Measurements from ENCODE around the gene LMBRD1. TPM values are rescaled to one million over a fixed set of nuclear protein-coding genes. Genes with fewer than 3 reads are reported as not detected.

LMBRD1 gene
- total and polyA plus RNA-seq, 9 donors: 48.2 to 83.0 (median 54.0) TPM

GRCh38 chr6:69817358-69817757 is 20.5 kb upstream of the LMBRD1 start:
- intact Hi-C loops (cut with DNase I): no loop called here
- TF ChIP-seq EP300 (IDR thresholded peaks at IDR 0.05) (no peak), POLR2A (IDR thresholded peaks at IDR 0.05) (no peak), CTCF (IDR thresholded peaks at IDR 0.05) (no peak)
- H3K9me3 ChIP-seq: no peaks in the 10 kb centered on the region

GRCh38 chr6:69816569-69816968 is 19.8 kb upstream of the LMBRD1 start:
- no peaks in the 10 kb centered on the region for H3K9me3 ChIP-seq
- WGBS, 3 donors: 69 to 76% (median 71%) methylated on average over 3 of the region's 3 CpGs
- no peak overlapping the region for H3K4me3 ChIP-seq
- no peaks in the 10 kb centered on the region for H3K27me3 ChIP-seq
- TF ChIP-seq POLR2A (IDR thresholded peaks at IDR 0.05): no peak
- no peak for TF ChIP-seq CTCF (IDR thresholded peaks at IDR 0.05)
- no peak for TF ChIP-seq EP300 (IDR thresholded peaks at IDR 0.05)
- DNase-seq: no peak
- no peak overlapping the region for H3K27ac ChIP-seq
- intact Hi-C loops (cut with DNase I): no loop called here
- no peaks in the 10 kb centered on the region for H3K4me1 ChIP-seq (ENCODE audit: insufficient read depth)
- no peaks in the 10 kb centered on the region for H3K36me3 ChIP-seq

More at GRCh38 chr6:69817358-69817757, 20.5 kb upstream of the LMBRD1 start:
- Histone ChIP-seq H3K27me3 (no peaks in the 10 kb centered on the region), H3K27ac (no peak overlapping the region), H3K4me1 (ENCODE audit: insufficient read depth) (no peaks in the 10 kb centered on the region), H3K36me3 (no peaks in the 10 kb centered on the region), H3K4me3 (no peak overlapping the region)
- no peak for DNase-seq

GRCh38 chr6:69816026-69816425 is 19.2 kb upstream of the LMBRD1 start:
- no peaks in the 10 kb centered on the region for H3K27me3 ChIP-seq
- TF ChIP-seq POLR2A (IDR thresholded peaks at IDR 0.05) (no peak), CTCF (IDR thresholded peaks at IDR 0.05) (no peak), EP300 (IDR thresholded peaks at IDR 0.05) (no peak)
- H3K4me1 ChIP-seq (ENCODE audit: insufficient read depth): no peaks in the 10 kb centered on the region
- H3K27ac ChIP-seq: no peak overlapping the region
- intact Hi-C loops (cut with DNase I): no loop called here
- H3K4me3 ChIP-seq: no peak overlapping the region
- WGBS, 3 donors: 97 to 98% (median 97%) methylated on average over 1 of the region's 1 CpG
- H3K36me3 ChIP-seq: no peaks in the 10 kb centered on the region
- H3K9me3 ChIP-seq: no peaks in the 10 kb centered on the region
- no peak for DNase-seq

GRCh38 chr6:69813508-69813907 is 16.7 kb upstream of the LMBRD1 start:
- Histone ChIP-seq H3K36me3 (no peaks in the 10 kb centered on the region), H3K27me3 (no peaks in the 10 kb centered on the region), H3K4me3 (no peak overlapping the region), H3K4me1 (ENCODE audit: insufficient read depth) (no peaks in the 10 kb centered on the region), H3K9me3 (no peaks in the 10 kb centered on the region), H3K27ac (no peak overlapping the region)
- TF ChIP-seq EP300 (IDR thresholded peaks at IDR 0.05) (no peak), POLR2A (IDR thresholded peaks at IDR 0.05) (no peak), CTCF (IDR thresholded peaks at IDR 0.05) (no peak)
- 36 to 47% (median 38%) methylated on average over 1 of the region's 1 CpG for WGBS, 3 donors
- intact Hi-C loops (cut with DNase I): no loop called here
- no peak for DNase-seq

All from ovary (tissue), 9 donors.